Hippocampal formation (tissue), 2 donors: ENCODE data around the gene VWA7.
A peak's percentile ranks its signal among the peaks of the same experiment; 100 is the strongest.

ENCODE experiments used
- DNase-seq, 2 donors: peaks; one replicate each; lab custom pipeline; 2025; lab: John Stamatoyannopoulos, UW

The VWA7 gene

DNA sequence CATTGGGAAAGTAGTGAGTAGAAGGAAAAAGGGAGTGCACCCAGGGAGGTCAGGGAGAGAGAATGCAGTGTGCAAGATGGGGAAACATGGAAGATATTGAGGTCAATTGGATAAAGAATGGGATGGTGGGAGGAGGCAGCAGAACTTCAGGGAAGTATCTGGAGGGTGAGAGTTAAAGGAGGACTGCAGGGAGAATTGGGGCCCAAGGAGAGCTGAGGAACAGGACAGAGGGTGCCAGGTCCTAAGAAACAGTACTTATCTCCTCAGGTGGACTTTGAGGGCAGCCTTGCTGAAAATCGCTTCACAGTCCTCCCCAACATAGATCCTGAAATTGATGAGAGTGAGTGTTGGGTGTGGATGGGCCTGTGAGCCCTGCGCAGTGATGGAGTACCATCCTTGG is 18.8 kb downstream of the VWA7 start:
- DNase-seq = no peak

DNA sequence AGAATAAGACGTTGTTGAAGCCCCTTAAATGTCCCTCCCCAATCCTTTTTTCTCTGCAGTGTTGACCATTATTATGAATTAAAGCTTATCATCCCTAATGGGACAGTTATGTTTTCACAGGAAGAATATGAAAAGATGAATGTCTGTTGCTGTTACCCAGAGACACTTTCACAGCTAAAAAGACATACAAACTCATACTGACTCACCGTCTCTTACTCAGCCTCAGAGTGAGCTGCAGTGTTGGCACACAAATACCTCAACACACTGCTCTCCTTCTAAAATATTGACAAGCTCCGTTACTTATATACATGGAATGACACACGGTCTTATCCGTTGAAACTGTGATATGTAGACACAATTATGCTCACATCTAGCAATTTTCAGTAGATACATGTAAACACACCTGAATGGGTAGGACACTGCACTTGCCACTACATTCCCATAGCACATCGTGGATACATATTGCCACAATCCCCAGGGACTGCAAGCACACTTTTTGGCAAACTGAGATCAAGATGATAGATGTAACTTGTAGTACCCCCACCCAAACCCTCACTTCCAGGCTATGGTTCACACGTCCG is 24.3 kb downstream of the VWA7 start:
- DNase-seq = no peak

GRCh38 chr6:31750411-31751022 is 26.6 kb downstream of the VWA7 start:
- no peak for DNase-seq

DNA sequence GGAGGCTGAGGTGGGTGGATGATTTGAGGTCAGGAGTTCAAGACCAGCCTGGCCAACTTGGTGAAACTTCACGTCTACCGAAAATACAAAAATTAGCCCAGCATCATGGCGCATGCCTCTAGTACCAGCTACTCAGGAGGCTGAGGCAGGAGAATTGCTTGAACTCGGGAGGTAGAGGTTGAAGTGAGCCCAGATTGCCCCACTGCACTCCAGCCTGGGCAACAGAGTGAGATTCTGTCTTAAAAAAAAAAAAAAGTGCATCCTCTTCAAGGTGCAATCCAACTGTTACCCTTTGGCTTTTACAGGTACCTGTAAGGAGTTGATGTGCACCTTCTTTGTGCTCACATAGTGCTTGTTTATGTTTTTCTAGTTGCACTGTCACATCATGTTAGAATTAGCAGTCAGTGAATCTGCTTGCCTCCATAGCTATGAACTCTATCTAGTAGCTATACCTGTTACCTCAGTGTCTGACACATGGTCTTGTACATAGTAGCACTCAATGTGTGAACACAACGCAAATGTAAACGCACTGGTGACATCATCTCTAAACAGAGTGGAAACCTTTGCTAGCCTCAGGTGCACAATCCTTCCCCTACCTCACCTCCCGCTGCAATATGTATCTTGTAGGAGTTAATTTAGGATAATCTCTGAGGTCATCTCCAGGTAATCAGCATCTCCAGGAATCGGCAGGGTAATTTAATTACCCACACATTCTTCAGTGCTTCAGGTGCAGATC is 27.7 kb downstream of the VWA7 start:
- DNase-seq = no peak

DNA sequence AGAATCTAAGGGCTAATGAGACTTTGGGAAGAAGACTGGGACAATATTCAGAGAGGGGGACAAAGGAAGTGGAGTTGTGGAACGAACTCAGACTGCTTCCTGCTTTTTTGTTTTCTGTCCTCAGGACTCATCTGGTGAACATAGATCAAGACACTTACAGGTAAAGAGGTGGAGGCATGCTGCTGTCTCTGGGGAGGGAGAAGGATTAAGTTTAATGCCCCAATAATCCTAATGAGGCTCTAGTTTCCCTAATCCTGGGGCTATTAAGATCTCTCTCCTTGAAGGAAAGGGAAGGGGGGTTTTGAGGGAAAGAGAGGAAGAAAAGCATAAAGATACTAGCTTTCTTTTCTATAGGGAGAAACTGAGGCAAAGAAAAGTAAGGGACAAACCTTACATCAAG is 32.7 kb downstream of the VWA7 start:
- DNase-seq = no peak

GRCh38 chr6:31742894-31743293 is 34.2 kb downstream of the VWA7 start:
- no peak for DNase-seq

GRCh38 chr6:31741815-31742214 is 35.3 kb downstream of the VWA7 start:
- no peak for DNase-seq

DNA sequence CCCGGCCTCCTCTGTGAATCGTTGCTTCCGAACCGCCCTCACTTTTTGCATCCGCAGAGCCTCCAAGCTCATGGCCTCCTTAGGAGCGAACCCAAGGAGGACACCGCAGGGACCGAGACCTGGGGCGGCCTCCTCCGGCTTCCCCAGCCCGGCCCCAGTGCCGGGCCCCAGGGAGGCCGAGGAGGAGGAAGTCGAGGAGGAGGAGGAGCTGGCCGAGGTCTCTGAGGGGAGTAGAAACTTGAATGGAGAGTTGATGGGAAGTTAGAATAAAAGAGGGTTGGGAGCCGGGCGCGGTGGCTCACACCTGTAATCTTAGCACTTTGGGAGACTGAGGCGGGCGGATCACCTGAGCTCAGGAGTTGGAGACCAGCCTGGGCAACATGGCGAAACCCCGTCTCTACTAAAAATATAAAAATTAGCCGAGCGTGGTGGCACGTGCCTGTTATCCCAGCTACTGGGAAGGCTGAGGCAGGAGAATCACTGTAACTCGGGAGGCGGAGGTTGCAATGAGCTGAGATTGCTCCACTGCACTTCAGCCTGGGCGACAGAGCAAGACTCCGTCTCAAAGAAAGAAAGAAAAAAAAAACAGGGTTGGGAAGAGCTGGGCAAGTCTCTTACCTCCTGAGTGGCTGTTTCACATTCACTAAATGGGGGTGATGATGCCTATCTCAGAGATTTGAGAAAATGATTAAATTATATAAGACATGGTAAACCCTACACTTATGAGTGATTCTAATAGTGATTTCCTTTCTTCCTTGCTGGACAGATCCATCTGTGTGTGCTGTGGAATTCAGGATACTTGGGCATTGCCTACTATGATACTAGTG is 36.5 kb downstream of the VWA7 start:
- DNase-seq = peak in 1 of 2 donors; percentile 32

DNA sequence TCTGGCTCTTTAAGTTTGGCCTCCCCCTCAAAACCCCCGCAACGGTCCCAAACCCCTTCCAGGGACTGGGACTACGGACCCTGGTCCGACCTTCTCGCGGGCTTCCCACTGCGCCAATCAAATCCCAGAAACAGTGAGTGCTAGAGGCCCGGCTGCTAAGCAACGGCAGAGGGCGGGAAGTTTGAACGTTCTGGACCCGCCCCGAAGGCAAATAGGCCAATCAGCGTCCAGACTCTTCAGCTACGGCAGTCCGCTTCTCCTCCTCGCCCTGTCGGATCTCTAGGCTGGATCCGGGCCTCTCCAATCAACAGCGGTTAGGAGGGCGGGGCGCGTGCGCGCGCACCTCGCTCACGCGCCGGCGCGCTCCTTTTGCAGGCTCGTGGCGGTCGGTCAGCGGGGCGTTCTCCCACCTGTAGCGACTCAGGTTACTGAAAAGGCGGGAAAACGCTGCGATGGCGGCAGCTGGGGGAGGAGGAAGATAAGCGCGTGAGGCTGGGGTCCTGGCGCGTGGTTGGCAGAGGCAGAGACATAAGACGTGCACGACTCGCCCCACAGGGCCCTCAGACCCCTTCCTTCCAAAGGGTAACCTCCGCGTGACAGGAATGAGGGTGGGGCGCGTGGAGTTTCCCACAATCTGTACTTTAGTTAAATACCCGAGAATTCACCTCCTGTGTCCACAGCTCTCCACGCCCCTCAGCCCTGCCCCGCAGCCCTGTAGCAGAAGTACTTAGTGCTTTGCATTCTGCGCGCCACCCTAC is 37.3 kb downstream of the VWA7 start, which contains the start of gene MSH5:
MSH5 (plus strand) TSS at position 367 of the 758 bp plus-strand sequence. CDS start 462 bp downstream, outside the sequence.
- peak; percentile 95 to 97 for DNase-seq

- DNase-seq = peak; percentile 13 to 34
Observed at GRCh38 chr6:31737991-31738979, 38.8 kb downstream of the VWA7 start.

GRCh38 chr6:31737315-31737990 is 39.7 kb downstream of the VWA7 start:
- DNase-seq = no peak

GRCh38 chr6:31736768-31737314 is 40.3 kb downstream of the VWA7 start:
- no peak for DNase-seq

DNA sequence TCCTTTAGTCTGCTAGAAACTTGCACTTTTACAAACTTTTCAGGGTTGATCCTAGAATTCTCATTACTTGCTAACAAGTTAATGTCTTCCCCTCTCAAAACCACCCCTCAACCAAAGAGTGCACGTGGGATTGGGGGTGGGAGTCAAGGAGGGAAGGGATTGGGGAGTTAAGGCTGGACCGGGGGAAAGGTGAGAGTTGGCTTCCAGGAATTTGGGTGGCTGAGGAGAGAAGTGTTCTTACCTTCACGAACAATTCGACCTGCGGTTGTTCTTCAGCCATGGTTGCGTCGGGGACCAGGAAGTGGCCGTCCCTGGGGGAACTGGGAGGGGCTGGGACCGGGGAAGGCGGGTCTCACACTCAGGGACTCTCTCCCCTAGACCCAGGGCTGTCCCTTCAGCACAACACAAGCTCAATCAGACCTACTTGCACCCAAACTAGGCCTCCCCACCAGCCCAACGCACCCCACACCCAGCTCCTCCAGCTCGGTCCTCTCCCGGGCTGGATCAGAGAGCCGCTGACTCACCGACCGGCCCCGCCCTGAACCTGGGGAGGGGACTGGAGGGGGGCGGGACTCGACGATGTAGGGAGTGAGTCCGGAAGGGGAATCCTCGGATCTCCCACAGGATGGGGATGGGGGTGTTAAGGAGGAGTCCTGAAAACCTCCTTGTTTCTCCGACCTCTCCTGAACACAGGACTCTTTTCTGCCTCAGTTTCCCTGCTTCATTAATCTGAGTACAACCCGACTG is 40.9 kb downstream of the VWA7 start, which contains the start of gene CLIC1:
CLIC1 (minus strand) TSS at position 510 of the 747 bp plus-strand sequence; CDS start at position 280, 230 bp downstream.
- DNase-seq = peak in 1 of 2 donors; percentile 27

DNA sequence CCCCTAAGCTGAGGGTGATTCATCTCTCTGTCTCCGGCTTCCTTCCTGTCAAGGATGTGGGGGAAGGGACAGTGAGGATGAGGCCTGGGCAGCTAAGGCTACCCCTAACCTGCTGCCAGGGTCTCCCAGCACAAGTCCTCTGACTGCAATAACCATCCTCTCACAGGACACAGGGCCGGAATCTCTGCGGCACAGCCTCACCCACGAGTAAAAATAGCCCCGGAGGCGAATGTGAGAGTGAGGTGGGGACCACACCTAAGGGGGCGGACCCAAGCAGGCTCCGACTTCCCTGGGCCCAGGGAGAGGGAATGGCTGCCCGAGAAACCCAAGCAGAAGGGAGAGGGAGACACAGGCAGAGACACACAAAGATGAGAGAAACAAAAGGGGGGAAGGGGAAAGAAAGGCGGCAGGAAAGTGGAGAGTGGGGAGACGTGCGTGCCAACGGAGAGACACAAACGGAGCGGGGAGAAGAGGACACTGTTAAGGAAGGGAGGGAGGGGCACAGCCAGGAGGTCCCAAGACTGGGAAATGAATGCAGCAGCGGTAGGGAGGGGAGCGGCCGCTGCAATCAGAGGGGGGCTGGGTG is 42.2 kb downstream of the VWA7 start:
- no peak for DNase-seq

GRCh38 chr6:31734247-31734820 is 42.8 kb downstream of the VWA7 start:
- no peak for DNase-seq

DNA sequence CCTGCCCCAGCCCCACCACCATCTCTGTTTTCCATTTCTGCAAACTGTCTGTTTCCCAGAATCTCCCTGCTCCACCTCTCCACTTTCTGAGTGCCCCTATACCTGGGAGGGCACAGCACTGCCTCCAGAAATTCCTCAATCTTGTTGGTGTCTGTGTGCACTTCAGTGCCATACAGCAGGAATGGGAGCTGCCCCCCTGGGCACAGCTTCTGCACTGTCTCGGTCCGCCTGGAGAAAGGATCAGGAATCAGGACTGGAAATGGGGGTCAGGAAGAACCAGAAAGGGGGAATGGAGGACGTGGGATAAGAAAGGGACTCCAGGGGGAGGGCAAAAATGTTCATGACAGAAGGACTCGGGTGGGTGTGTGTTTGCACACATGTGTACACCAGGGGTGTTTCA is 43.4 kb downstream of the VWA7 start:
- DNase-seq = no peak

GRCh38 chr6:31732029-31732428 is 45.1 kb downstream of the VWA7 start:
- DNase-seq = no peak

DNA sequence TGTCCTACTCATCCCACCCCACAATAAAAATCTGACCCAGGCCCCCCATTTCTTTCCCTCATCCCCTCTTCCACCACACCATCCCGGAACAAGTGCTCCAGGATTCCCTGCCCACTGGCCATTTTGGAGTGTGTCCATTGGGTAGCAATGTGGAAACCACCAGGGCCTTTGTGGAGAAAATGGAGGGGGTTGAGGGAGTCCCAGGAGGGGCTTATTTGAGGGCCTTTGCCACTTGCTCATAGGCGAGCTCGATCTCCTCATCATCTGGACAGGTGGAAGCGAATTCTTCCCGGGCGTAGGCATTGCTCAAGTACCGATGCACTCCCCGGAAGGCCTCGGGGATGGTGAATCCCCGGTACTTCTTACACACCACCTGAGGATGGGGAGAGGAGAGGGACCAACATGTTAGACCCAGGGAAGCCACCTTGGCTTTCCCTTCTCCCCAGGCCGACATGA is 46.5 kb downstream of the VWA7 start:
- no peak for DNase-seq
